Measurements from ENCODE around the gene CD248.

The CD248 gene

DNA sequence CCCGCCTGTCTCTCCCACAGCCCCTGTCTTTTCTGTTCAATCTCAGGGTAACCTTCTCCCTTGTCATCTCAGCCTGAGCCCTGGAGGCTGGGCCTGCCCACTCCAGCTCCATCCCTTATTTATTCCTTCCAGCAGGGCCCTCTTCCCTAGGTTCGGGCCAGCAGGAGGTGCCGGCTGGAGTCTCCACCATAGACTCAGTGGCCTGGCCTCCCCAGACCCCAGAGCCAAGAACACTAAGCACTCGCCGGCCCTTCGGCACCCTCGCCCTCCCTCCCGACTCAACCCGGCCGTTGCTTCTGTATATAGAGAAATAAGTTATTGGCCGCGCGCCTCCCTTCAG lies 49.8 kb downstream of the CD248 start:
- Histone ChIP-seq H3K27ac (ENCODE audit: low read depth, low read length, severe bottlenecking) (peak overlapping the region; percentile 43), H3K4me1 (ENCODE audit: control insufficient read depth, insufficient read depth, low read length, poor library complexity, severe bottlenecking) (peaks cover 3% of the 10 kb centered on the region), H3K36me3 (ENCODE audit: control insufficient read depth, insufficient read depth, low read length) (peaks cover 45% of the 10 kb centered on the region), H3K9me3 (ENCODE audit: control insufficient read depth, low read length) (no peaks in the 10 kb centered on the region), H3K4me3 (ENCODE audit: extremely low read depth, insufficient read depth, low read length, poor library complexity, severe bottlenecking) (peak overlapping the region; percentile 87)
- WGBS, 2 experiments (ENCODE audit: insufficient coverage in 2 of 2): 37 to 71% methylated on average over 3 to 6 of the region's 13 CpGs

DNA sequence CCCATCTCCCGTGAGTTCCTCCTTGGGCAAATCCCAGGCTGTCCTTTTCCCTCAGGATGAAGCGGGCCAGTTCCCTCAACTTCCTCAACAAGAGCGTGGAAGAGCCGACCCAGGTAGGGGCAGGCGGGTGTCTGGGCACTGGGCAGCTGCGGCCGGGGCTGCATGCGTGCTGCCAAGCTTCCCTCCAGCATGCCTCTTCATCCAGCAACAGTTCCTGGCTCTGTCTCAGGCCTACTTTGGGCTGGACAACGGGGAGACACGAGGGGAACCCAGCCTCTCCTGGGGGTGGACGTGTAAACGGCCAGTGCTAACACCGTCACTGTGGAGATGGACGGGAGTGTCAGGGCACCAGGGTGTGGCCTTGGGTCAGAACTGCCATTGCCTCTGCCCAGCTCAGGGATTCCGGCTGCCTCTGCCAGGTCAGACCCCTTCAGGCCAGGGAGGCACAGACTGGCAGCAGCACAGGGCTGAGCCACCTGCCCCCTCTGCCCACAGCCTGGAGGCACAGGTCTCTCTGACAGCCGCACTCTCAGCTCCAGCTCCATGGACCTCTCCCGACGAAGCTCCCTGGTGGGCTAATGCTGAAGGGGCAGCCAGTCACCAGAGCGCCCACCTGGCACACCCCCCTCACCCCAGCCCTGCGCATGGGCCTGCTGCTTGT lies 50.3 kb downstream of the CD248 start:
- WGBS, 2 experiments (ENCODE audit: insufficient coverage in 2 of 2): 87 to 91% methylated on average over 18 to 20 of the region's 20 CpGs
- H3K9me3 ChIP-seq (ENCODE audit: control insufficient read depth, low read length): no peaks in the 10 kb centered on the region
- peaks cover 44% of the 10 kb centered on the region for H3K36me3 ChIP-seq (ENCODE audit: control insufficient read depth, insufficient read depth, low read length)
- H3K27ac ChIP-seq (ENCODE audit: low read depth, low read length, severe bottlenecking): peak overlapping the region; percentile 43
- H3K4me1 ChIP-seq (ENCODE audit: control insufficient read depth, insufficient read depth, low read length, poor library complexity, severe bottlenecking): peaks cover 3% of the 10 kb centered on the region
- H3K4me3 ChIP-seq (ENCODE audit: extremely low read depth, insufficient read depth, low read length, poor library complexity, severe bottlenecking): peak overlapping the region; percentile 87

DNA sequence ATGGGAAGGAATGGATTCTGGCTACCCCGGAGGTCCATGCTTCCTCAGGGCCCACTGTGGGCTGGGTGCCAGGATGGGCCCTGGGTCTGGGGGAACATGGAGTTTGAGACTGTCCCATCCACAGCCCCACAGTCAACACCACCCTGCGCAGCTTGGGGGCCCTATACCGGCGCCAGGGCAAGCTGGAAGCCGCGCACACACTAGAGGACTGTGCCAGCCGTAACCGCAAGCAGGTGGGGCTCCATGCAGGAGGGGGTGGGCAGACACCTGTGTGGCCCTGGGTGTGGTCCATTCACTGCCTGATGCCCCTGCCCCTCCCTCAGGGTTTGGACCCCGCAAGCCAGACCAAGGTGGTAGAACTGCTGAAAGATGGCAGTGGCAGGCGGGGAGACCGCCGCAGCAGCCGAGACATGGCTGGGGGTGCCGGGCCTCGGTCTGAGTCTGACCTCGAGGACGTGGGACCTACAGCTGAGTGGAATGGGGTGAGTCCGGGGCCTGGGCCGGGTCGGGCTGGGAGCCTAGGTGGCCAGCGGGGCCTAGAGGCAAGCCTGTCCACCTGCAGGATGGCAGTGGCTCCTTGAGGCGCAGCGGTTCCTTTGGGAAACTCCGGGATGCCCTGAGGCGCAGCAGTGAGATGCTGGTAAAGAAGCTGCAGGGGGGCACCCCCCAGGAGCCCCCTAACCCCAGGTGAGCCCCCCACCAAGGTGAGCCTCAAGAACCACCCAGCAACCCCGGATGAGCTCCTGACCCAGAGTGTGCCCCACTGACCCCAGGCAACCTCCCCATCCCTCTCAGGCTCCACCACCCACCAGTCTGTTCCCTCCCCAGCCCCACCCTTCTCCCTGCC lies 51.1 kb downstream of the CD248 start:
- Histone ChIP-seq H3K4me3 (ENCODE audit: extremely low read depth, insufficient read depth, low read length, poor library complexity, severe bottlenecking) (no peak overlapping the region), H3K36me3 (ENCODE audit: control insufficient read depth, insufficient read depth, low read length) (peaks cover 46% of the 10 kb centered on the region), H3K9me3 (ENCODE audit: control insufficient read depth, low read length) (no peaks in the 10 kb centered on the region), H3K4me1 (ENCODE audit: control insufficient read depth, insufficient read depth, low read length, poor library complexity, severe bottlenecking) (peaks cover 3% of the 10 kb centered on the region), H3K27ac (ENCODE audit: low read depth, low read length, severe bottlenecking) (no peak overlapping the region)
- WGBS, 2 experiments (ENCODE audit: insufficient coverage in 2 of 2): 98 to 99% methylated on average over 19 to 21 of the region's 26 CpGs

DNA sequence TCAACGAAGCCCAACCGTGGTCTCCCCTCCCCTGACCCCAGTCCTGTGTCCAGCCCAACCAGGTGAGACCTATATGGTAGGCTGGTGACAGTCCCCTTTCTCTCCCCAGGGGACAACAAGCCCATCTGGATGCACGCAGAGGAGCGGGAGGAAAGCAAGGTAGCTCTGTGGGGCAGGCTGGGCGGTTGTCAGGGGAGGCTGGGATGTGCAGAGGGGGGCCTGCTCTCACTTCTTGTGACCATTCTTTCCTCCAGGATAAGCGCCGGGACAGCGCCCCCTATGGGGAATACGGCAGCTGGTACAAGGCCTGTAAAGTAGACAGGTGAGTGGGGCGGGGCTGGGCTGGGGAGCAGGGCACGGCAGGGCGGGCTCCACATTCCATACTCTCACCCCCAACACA lies 51.9 kb downstream of the CD248 start:
- H3K4me1 ChIP-seq (ENCODE audit: control insufficient read depth, insufficient read depth, low read length, poor library complexity, severe bottlenecking): peaks cover 3% of the 10 kb centered on the region
- H3K4me3 ChIP-seq (ENCODE audit: extremely low read depth, insufficient read depth, low read length, poor library complexity, severe bottlenecking): no peak overlapping the region
- peaks cover 49% of the 10 kb centered on the region for H3K36me3 ChIP-seq (ENCODE audit: control insufficient read depth, insufficient read depth, low read length)
- no peak overlapping the region for H3K27ac ChIP-seq (ENCODE audit: low read depth, low read length, severe bottlenecking)
- no peaks in the 10 kb centered on the region for H3K9me3 ChIP-seq (ENCODE audit: control insufficient read depth, low read length)
- 61 to 87% methylated on average over 3 to 5 of the region's 12 CpGs for WGBS, 2 experiments (ENCODE audit: insufficient coverage in 2 of 2)
